ENCODE measurements around the gene CIDEC. TPM values are rescaled to one million over a fixed set of nuclear protein-coding genes. Genes with fewer than 3 reads are reported as not detected.

Gene CIDEC
- total RNA-seq, 1 experiment from 2014 or later: 1.9 TPM

GRCh38 chr3:9915254-9916141, 35.4 kb upstream of the CIDEC start:
- Mint-ChIP-seq H3K4me1 (ENCODE audit: low read depth, unreplicated experiment) (no peaks in the 10 kb centered on the region), H3K36me3 (ENCODE audit: insufficient read depth, unreplicated experiment) (peaks cover 33% of the 10 kb centered on the region), H3K27ac (ENCODE audit: unreplicated experiment) (peak overlapping the region; percentile 76), H3K27me3 (ENCODE audit: insufficient read depth, unreplicated experiment) (no peaks in the 10 kb centered on the region), H3K4me3 (ENCODE audit: unreplicated experiment) (peak overlapping the region; percentile 89), H3K9me3 (ENCODE audit: unreplicated experiment) (no peaks in the 10 kb centered on the region)
- intact Hi-C loops (cut with micrococcal nuclease; ENCODE audit: unreplicated experiment): loop anchor here (1.0 to 5.0 kb wide), 7 partner anchors 13 to 73 kb away; partner anchors contain the start of genes IL17RE, JAGN1 and RPUSD3
- Histone ChIP-seq H3K4me3 (ENCODE audit: low read depth, low read length) (peak overlapping the region; percentile 73), H3K9me3 (no peaks in the 10 kb centered on the region), H3K4me1 (peaks cover 21% of the 10 kb centered on the region), H3K36me3 (ENCODE audit: control insufficient read depth, insufficient read depth, low read length) (peaks cover 3% of the 10 kb centered on the region; the same call in 1 of the 2 replicates), H3K27me3 (replicated peaks; ENCODE audit: control insufficient read depth, insufficient read depth, low read length) (no peaks in the 10 kb centered on the region)
- TF ChIP-seq, protein P1, sequence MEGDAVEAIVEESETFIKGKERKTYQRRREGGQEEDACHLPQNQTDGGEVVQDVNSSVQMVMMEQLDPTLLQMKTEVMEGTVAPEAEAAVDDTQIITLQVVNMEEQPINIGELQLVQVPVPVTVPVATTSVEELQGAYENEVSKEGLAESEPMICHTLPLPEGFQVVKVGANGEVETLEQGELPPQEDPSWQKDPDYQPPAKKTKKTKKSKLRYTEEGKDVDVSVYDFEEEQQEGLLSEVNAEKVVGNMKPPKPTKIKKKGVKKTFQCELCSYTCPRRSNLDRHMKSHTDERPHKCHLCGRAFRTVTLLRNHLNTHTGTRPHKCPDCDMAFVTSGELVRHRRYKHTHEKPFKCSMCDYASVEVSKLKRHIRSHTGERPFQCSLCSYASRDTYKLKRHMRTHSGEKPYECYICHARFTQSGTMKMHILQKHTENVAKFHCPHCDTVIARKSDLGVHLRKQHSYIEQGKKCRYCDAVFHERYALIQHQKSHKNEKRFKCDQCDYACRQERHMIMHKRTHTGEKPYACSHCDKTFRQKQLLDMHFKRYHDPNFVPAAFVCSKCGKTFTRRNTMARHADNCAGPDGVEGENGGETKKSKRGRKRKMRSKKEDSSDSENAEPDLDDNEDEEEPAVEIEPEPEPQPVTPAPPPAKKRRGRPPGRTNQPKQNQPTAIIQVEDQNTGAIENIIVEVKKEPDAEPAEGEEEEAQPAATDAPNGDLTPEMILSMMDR (IDR thresholded peaks at IDR 0.05; ENCODE audit: insufficient read depth in 1 of 2, low read depth in 1 of 2, low read length in 1 of 2, severe bottlenecking in 1 of 2, unreplicated experiment in 1 of 2): peak; percentile 9 to 40
- BruUV-seq (replicated peaks): no TSS peak
- POLR2A ChIA-PET: interaction anchor here (0.7 to 3.9 kb wide), 7 partner anchors 13 to 31 kb away, joined by 3 to 31 read pairs (median 6); partner anchors contain the start of genes CRELD1 and IL17RE
- peak; percentile 67 to 84 for DNase-seq
- CTCF ChIA-PET: interaction anchor here (0.7 to 5.0 kb wide), 10 partner anchors 12 to 74 kb away, joined by 3 to 63 read pairs (median 4); partner anchors contain the start of genes CRELD1 and IL17RE

GRCh38 chr3:9914559-9915253, 34.7 kb upstream of the CIDEC start:
- peak; percentile 53 to 76 for DNase-seq
- BruUV-seq (replicated peaks): TSS peak; percentile 35

More at GRCh38 chr3:9914559-9915253, 34.7 kb upstream of the CIDEC start:
- Histone ChIP-seq H3K4me3 (ENCODE audit: low read depth, low read length) (peak overlapping the region; percentile 73), H3K4me1 (peaks cover 21% of the 10 kb centered on the region), H3K36me3 (ENCODE audit: control insufficient read depth, insufficient read depth, low read length) (peaks cover 3% of the 10 kb centered on the region; the same call in 1 of the 2 replicates), H3K9me3 (no peaks in the 10 kb centered on the region), H3K27me3 (replicated peaks; ENCODE audit: control insufficient read depth, insufficient read depth, low read length) (no peaks in the 10 kb centered on the region)
- no peaks in the 10 kb centered on the region for H3K4me1 Mint-ChIP-seq (ENCODE audit: low read depth, unreplicated experiment)
- ChIA-PET POLR2A (interaction anchor here (0.5 to 3.9 kb wide), 4 partner anchors 12 to 494 kb away, joined by 4 to 31 read pairs (median 22); partner anchors contain the start of genes CRELD1 and IL17RE), CTCF (interaction anchor here (0.7 to 5.0 kb wide), 7 partner anchors 11 to 74 kb away, joined by 3 to 63 read pairs (median 4); partner anchors contain the start of gene CRELD1)
- H3K9me3 Mint-ChIP-seq (ENCODE audit: unreplicated experiment): no peaks in the 10 kb centered on the region
- TF ChIP-seq, protein P1 (IDR thresholded peaks at IDR 0.05; ENCODE audit: insufficient read depth in 1 of 2, low read depth in 1 of 2, low read length in 1 of 2, severe bottlenecking in 1 of 2, unreplicated experiment in 1 of 2): peak in 1 of 2 experiments; percentile 3
- peak overlapping the region; percentile 76 for H3K27ac Mint-ChIP-seq (ENCODE audit: unreplicated experiment)
- intact Hi-C loops (cut with micrococcal nuclease; ENCODE audit: unreplicated experiment): loop anchor here (1.0 to 5.0 kb wide), 5 partner anchors 12 to 72 kb away; partner anchors contain the start of genes IL17RE, JAGN1 and RPUSD3
- no peaks in the 10 kb centered on the region for H3K27me3 Mint-ChIP-seq (ENCODE audit: insufficient read depth, unreplicated experiment)
- H3K4me3 Mint-ChIP-seq (ENCODE audit: unreplicated experiment): peak overlapping the region; percentile 89
- H3K36me3 Mint-ChIP-seq (ENCODE audit: insufficient read depth, unreplicated experiment): peaks cover 40% of the 10 kb centered on the region
